Neural progenitor cell (in vitro differentiated cells): ENCODE measurements around the gene ELFN1.

Experiments used
- EZH2 ChIP-seq: fragments of 200-600 bp; sonication (generic); IDR thresholded peaks from 2 replicates; pipeline ENCODE4 v1.6.1; 2017; ENCODE audit warnings: antibody characterized with exemption, mild to moderate bottlenecking, moderate library complexity
- TF ChIP-seq, protein P1 (sequence below): fragments of 200-600 bp; sonication (generic); IDR thresholded peaks from 2 replicates; pipeline ENCODE4 v1.5.1; 2017; ENCODE audit warnings: antibody characterized with exemption, mild to moderate bottlenecking

DNA sequence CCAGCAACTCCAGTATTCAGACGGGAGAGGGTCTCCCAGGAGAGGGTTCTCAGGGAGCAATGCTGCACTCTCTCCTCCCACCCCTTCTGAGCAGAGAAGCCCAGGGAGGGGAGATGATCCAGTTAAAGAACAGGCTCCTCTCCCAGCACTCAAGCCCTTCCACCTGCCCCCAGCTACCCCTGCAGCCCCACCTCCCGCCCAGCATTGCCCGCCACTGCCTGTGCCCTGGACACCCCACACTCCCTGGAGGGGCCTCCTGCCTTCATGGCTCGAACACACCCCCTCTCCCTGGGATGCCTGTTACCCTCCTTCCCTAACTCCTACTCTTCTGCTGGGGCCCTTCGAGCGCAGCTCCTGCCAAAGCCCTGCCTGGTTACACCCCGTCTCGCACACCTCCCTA is 66.8 kb downstream of the ELFN1 start:
- TF ChIP-seq, protein P1, sequence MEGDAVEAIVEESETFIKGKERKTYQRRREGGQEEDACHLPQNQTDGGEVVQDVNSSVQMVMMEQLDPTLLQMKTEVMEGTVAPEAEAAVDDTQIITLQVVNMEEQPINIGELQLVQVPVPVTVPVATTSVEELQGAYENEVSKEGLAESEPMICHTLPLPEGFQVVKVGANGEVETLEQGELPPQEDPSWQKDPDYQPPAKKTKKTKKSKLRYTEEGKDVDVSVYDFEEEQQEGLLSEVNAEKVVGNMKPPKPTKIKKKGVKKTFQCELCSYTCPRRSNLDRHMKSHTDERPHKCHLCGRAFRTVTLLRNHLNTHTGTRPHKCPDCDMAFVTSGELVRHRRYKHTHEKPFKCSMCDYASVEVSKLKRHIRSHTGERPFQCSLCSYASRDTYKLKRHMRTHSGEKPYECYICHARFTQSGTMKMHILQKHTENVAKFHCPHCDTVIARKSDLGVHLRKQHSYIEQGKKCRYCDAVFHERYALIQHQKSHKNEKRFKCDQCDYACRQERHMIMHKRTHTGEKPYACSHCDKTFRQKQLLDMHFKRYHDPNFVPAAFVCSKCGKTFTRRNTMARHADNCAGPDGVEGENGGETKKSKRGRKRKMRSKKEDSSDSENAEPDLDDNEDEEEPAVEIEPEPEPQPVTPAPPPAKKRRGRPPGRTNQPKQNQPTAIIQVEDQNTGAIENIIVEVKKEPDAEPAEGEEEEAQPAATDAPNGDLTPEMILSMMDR: no peak
- TF ChIP-seq EZH2: no peak
